HepG2 (cell line): ENCODE data around the gene PMM2. TPM values are rescaled to one million over a fixed set of nuclear protein-coding genes. Genes with fewer than 3 reads are reported as not detected.

Experiments used
- ATAC-seq: fragments of 200-7000 bp; cut with Tn5 transposase; 3 replicates; pipeline ENCODE4 v1.9.1; 2020; ENCODE audit warnings: mild to moderate bottlenecking, moderate library complexity
- BruUV-seq: library from RNA; stranded (reverse); fragments of 400-500 nt; replicated peaks from 2 replicates; lab custom pipeline; 2021; lab: Mats Ljungman, UMichigan
- CTCF ChIA-PET: fragments of 300-600 bp; formaldehyde crosslinking; extraction: SDS; loops from one replicate; lab custom pipeline; 2021; ENCODE audit warnings: low total read pairs, inconsistent platforms, low intra/inter-chr PET ratio; lab: Yijun Ruan, JAX
- POLR2A ChIA-PET: fragments of 350-600 bp; sonication (Branson Sonifier 250); formaldehyde crosslinking; loops from one replicate; lab custom pipeline; 2020; ENCODE audit warnings: antibody characterized with exemption, inconsistent platforms; lab: Yijun Ruan, JAX
- DNase-seq: peaks from one replicate; pipeline ENCODE4 v3.0.0-alpha.2; 2015; ENCODE audit warnings: low spot score
- FAIRE-seq: peaks from 3 replicates; lab custom pipeline; 2011; peaks lifted over from hg19 to GRCh38; lab: Jason Lieb, UNC
- H2AFZ ChIP-seq: one replicate; pipeline ENCODE4 v1.6.1; 2011; ENCODE audit warnings: low read length, inconsistent platforms
- H3K27ac ChIP-seq: fragments of 300-600 bp; 3 replicates; pipeline ENCODE4 v1.8.0; 2011; ENCODE audit warnings: mixed run types, mild to moderate bottlenecking, mixed read lengths, low read length, inconsistent platforms; ENCODE audit not compliant: insufficient read depth; ENCODE audit errors: extremely low read length
- H3K27me3 ChIP-seq, 2 experiments: fragments of 200-600 bp in 1 of 2; 2 replicates in 1 of 2; 3 replicates in 1 of 2; pipeline versions ENCODE4 v1.6.0 to v1.8.0; 2011; ENCODE audit warnings: low read length in 2 of 2, mild to moderate bottlenecking in 2 of 2, moderate library complexity in 2 of 2, inconsistent platforms in 1 of 2; ENCODE audit not compliant: insufficient read depth in 2 of 2, control insufficient read depth in 1 of 2
- H3K36me3 ChIP-seq, 2 experiments: fragments of 200-600 bp in 1 of 2; replicated peaks in 1 of 2; 2 replicates in 1 of 2; 3 replicates in 1 of 2; pipeline versions ENCODE4 v1.5.1 to v1.8.0; 2011; ENCODE audit warnings: low read length in 2 of 2, inconsistent platforms in 1 of 2; ENCODE audit not compliant: insufficient read depth in 2 of 2, control insufficient read depth in 1 of 2
- H3K4me1 ChIP-seq: 2 replicates; pipeline ENCODE4 v1.5.1; 2012; ENCODE audit warnings: low read length, inconsistent platforms; ENCODE audit not compliant: insufficient read depth
- H3K4me2 ChIP-seq: 2 replicates; pipeline ENCODE4 v1.6.0; 2011; ENCODE audit warnings: low read depth, low read length, inconsistent platforms
- H3K4me3 ChIP-seq, 3 experiments: fragments of 200-600 bp in 1 of 3; sonication (generic), shearing (Covaris generic) in 1 of 3; replicated peaks in 1 of 3; 2 replicates each; pipeline ENCODE4 v1.5.1; 2011 to 2016; ENCODE audit warnings: low read length in 3 of 3, inconsistent platforms in 2 of 3, low read depth in 2 of 3, mild to moderate bottlenecking in 2 of 3, control low read depth in 1 of 3, mixed read lengths in 1 of 3; ENCODE audit not compliant: insufficient read depth in 1 of 3
- H3K79me2 ChIP-seq: one replicate; pipeline ENCODE4 v1.6.1; 2011; ENCODE audit warnings: low read length, inconsistent platforms; ENCODE audit not compliant: insufficient read depth
- H3K9ac ChIP-seq: 2 replicates; pipeline ENCODE4 v1.6.0; 2011; ENCODE audit warnings: mild to moderate bottlenecking, low read depth, low read length, inconsistent platforms; ENCODE audit not compliant: insufficient read depth
- H3K9me3 ChIP-seq: 2 replicates; pipeline ENCODE4 v1.5.1; 2012; ENCODE audit warnings: mild to moderate bottlenecking, low read length
- H4K20me1 ChIP-seq: 2 replicates; pipeline ENCODE4 v1.6.0; 2011; ENCODE audit warnings: inconsistent platforms, mild to moderate bottlenecking, low read length, moderate library complexity; ENCODE audit not compliant: insufficient read depth
- AKAP8 ChIP-seq: sonication (generic); formaldehyde crosslinking; IDR thresholded peaks from 2 replicates; pipeline ENCODE4 v1.5.1; 2020; ENCODE audit warnings: mild to moderate bottlenecking, missing genetic modification reagents
- GFI1 ChIP-seq: sonication (generic); formaldehyde crosslinking; IDR thresholded peaks from 2 replicates; pipeline ENCODE4 v1.5.0; 2020; ENCODE audit warnings: missing genetic modification reagents, mild to moderate bottlenecking, borderline replicate concordance
- JUN ChIP-seq: sonication (generic); formaldehyde crosslinking; IDR thresholded peaks from 2 replicates; pipeline ENCODE4 v1.4.0; 2020; ENCODE audit warnings: mild to moderate bottlenecking, missing genetic modification reagents
- JUNB ChIP-seq: sonication (generic); formaldehyde crosslinking; IDR thresholded peaks from 2 replicates; pipeline ENCODE4 v1.8.0; 2022; ENCODE audit warnings: missing genetic modification reagents, mild to moderate bottlenecking, borderline replicate concordance
- KAT7 ChIP-seq: IDR thresholded peaks from 2 replicates; pipeline ENCODE4 v1.6.1; 2018; ENCODE audit warnings: borderline replicate concordance, missing compliant biosample characterization
- KDM2A ChIP-seq: sonication (generic); formaldehyde crosslinking; IDR thresholded peaks from 2 replicates; pipeline ENCODE4 v1.4.0; 2020; ENCODE audit warnings: low read depth, missing genetic modification reagents, borderline replicate concordance
- KMT2A ChIP-seq: sonication (generic); formaldehyde crosslinking; IDR thresholded peaks from 2 replicates; pipeline ENCODE4 v1.4.0; 2020; ENCODE audit warnings: missing genetic modification reagents
- POLR2AphosphoS5 ChIP-seq: IDR thresholded peaks from 2 replicates; pipeline ENCODE4 v1.6.1; 2012; ENCODE audit warnings: low read depth, low read length
- POLR2G ChIP-seq: fragments of 200-400 bp; formaldehyde crosslinking; IDR thresholded peaks from 2 replicates; pipeline ENCODE4 v1.6.1; 2018; ENCODE audit warnings: mild to moderate bottlenecking, low read depth, low read length, moderate library complexity
- SAFB2 ChIP-seq: sonication (generic); formaldehyde crosslinking; IDR thresholded peaks from 2 replicates; pipeline ENCODE4 v1.5.1; 2020; ENCODE audit warnings: missing genetic modification reagents, low read depth, mild to moderate bottlenecking, borderline replicate concordance
- ZNF572 ChIP-seq: sonication (generic); formaldehyde crosslinking; IDR thresholded peaks from 2 replicates; pipeline ENCODE4 v1.5.1; 2020; ENCODE audit warnings: mild to moderate bottlenecking, missing genetic modification reagents
- ZNF615 ChIP-seq: sonication (generic); formaldehyde crosslinking; IDR thresholded peaks from 2 replicates; pipeline ENCODE4 v1.5.0; 2020; ENCODE audit warnings: mild to moderate bottlenecking, missing genetic modification reagents, borderline replicate concordance
- ZNF616 ChIP-seq: sonication (generic); formaldehyde crosslinking; IDR thresholded peaks from 2 replicates; pipeline ENCODE4 v1.5.0; 2020; ENCODE audit warnings: low read depth, mild to moderate bottlenecking, missing genetic modification reagents
- WGBS: methylation state at CpG from one replicate; pipeline ENCODE4 v1.1.6; 2017; ENCODE audit warnings: low lambda C conversion rate; 5-methylcytosine and 5-hydroxymethylcytosine counted together
- in situ Hi-C: cut with HindIII; loops from 2 replicates; pipeline ENCODE4 v1.10.0; 2017; ENCODE audit warnings: low pct_unique_long_range_greater_than_20kb; ENCODE audit not compliant: extremely low pct_ligation_motif_present
- intact Hi-C: fragments of 100-400 bp; cut with micrococcal nuclease; formaldehyde crosslinking; loops from one replicate; pipeline ENCODE4 v1.10.0; 2022; ENCODE audit not compliant: unreplicated experiment
- polyA plus RNA-seq, 8 experiments: library from polyadenylated mRNA; depleted of rRNA in 3 of 8; stranded (reverse) in 7 of 8; unstranded in 1 of 8; fragments of >200 nt; fragmentation: Illumina TruSeq in 4 of 8; extraction: Trizol in 4 of 8; gene quantifications; 2 replicates each; pipeline versions ENCODE4 v1.2.1 to v1.2.3, GENCODE V29; 2011 to 2016; ENCODE audit warnings: low read depth in 4 of 8, missing spikeins in 1 of 8, mixed read lengths in 1 of 8; ENCODE audit not compliant: insufficient read depth in 1 of 8
- total RNA-seq, 5 experiments: library from RNA; depleted of rRNA; stranded (reverse); fragments of >200 nt; fragmentation: Illumina TruSeq; extraction: Trizol; gene quantifications; 2 replicates each; pipeline ENCODE4 v1.2.3, GENCODE V29; 2016; ENCODE audit warnings: low read depth in 1 of 5
- TF ChIP-seq, protein P1 (sequence below): IDR thresholded peaks from 2 replicates; pipeline ENCODE4 v1.6.1; 2016
- TF ChIP-seq, protein P2 (sequence below): sonication (generic); formaldehyde crosslinking; IDR thresholded peaks from 2 replicates; pipeline ENCODE4 v1.5.0; 2020; ENCODE audit warnings: mild to moderate bottlenecking, missing genetic modification reagents
- TF ChIP-seq, protein P3 (sequence below): sonication (generic); formaldehyde crosslinking; IDR thresholded peaks from 2 replicates; pipeline ENCODE4 v1.9.0; 2022; ENCODE audit warnings: missing genetic modification reagents, mild to moderate bottlenecking, borderline replicate concordance

The PMM2 gene
- total and polyA plus RNA-seq, 2 of the 13 experiments (the other 11 are each of a cell fraction or from before 2014, with no cell fraction given) = 52.2 to 93.7 TPM

DNA sequence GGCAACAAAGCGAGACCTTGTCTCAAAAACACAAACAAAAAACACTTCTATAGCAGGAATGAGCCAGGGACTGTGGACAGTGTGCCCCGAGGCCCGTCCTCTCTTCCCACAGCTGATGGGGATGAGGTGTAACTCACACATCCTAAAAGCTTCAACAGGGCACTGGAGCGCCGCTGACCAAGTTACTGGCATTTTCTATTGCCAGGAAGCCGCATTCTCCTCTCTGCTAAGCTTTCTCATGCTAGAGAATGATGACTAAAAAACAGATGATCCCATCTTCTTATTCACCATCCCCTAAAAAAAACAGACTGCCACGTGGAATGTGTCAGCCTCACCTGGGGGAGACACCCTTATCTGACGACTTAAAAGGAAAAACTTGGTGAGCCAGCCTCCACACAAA lies 54.9 kb downstream of the PMM2 start:
- Histone ChIP-seq H3K36me3 (peaks cover 61 to 92% of the 10 kb centered on the region in 2 experiments), H3K9me3 (no peaks in the 10 kb centered on the region), H3K4me1 (peaks cover 31% of the 10 kb centered on the region), H3K27me3 (no peaks in the 10 kb centered on the region), H2AFZ (no peak overlapping the region), H3K4me2 (no peak overlapping the region), H3K27ac (no peak overlapping the region), H3K9ac (no peak overlapping the region), H3K4me3 (no peak overlapping the region), H4K20me1 (peaks cover 58% of the 10 kb centered on the region), H3K79me2 (peaks cover under 1% of the 10 kb centered on the region)
- DNase-seq = no peak
- BruUV-seq = no TSS peak
- ChIA-PET CTCF (no interaction called here), POLR2A (interaction anchor here (1.5 to 7.5 kb wide), 3 partner anchors 8 to 16 kb away, joined by 6 to 105 read pairs (median 11); partner anchors contain the start of gene CARHSP1)
- intact Hi-C loops (loop anchor here (5.0 kb wide), 1 partner anchor 190 kb away; no protein-coding TSS in a partner anchor), in situ Hi-C loops (no loop called here)
- no peak for ATAC-seq
- no peak for FAIRE-seq
- WGBS = 81% methylated on average over 8 of the region's 8 CpGs
- TF ChIP-seq, protein P1, sequence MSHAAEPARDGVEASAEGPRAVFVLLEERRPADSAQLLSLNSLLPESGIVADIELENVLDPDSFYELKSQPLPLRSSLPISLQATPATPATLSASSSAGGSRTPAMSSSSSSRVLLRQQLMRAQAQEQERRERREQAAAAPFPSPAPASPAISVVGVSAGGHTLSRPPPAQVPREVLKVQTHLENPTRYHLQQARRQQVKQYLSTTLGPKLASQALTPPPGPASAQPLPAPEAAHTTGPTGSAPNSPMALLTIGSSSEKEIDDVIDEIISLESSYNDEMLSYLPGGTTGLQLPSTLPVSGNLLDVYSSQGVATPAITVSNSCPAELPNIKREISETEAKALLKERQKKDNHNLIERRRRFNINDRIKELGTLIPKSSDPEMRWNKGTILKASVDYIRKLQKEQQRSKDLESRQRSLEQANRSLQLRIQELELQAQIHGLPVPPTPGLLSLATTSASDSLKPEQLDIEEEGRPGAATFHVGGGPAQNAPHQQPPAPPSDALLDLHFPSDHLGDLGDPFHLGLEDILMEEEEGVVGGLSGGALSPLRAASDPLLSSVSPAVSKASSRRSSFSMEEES (CRISPR knock-in tag) = no peak
- TF ChIP-seq, protein P2, sequence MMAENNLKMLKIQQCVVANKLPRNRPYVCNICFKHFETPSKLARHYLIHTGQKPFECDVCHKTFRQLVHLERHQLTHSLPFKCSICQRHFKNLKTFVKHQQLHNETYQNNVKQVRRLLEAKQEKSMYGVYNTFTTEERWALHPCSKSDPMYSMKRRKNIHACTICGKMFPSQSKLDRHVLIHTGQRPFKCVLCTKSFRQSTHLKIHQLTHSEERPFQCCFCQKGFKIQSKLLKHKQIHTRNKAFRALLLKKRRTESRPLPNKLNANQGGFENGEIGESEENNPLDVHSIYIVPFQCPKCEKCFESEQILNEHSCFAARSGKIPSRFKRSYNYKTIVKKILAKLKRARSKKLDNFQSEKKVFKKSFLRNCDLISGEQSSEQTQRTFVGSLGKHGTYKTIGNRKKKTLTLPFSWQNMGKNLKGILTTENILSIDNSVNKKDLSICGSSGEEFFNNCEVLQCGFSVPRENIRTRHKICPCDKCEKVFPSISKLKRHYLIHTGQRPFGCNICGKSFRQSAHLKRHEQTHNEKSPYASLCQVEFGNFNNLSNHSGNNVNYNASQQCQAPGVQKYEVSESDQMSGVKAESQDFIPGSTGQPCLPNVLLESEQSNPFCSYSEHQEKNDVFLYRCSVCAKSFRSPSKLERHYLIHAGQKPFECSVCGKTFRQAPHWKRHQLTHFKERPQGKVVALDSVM (CRISPR knock-in tag) = 0 out of 2 replicates have a peak, but pooled peaks have one; percentile 7
- no peak for TF ChIP-seq KMT2A (CRISPR knock-in tag)
- 0 out of 2 replicates have a peak, but pooled peaks have one; percentile 21 for TF ChIP-seq SAFB2 (CRISPR knock-in tag)
- TF ChIP-seq JUNB (CRISPR knock-in tag) = no peak
- TF ChIP-seq GFI1 (CRISPR knock-in tag) = 0 out of 2 replicates have a peak, but pooled peaks have one; percentile 22
- no peak for TF ChIP-seq KAT7 (CRISPR knock-in tag)
- 0 out of 2 replicates have a peak, but pooled peaks have one; percentile 12 for TF ChIP-seq AKAP8 (CRISPR knock-in tag)
- TF ChIP-seq ZNF616 (CRISPR knock-in tag) = no peak
- TF ChIP-seq JUN = no peak
- no peak for TF ChIP-seq ZNF572 (CRISPR knock-in tag)
- TF ChIP-seq POLR2AphosphoS5 = peak; percentile 10; the same call in 1 of the 2 replicates
- TF ChIP-seq KDM2A = 0 out of 2 replicates have a peak, but pooled peaks have one; percentile 7
- TF ChIP-seq, protein P3, sequence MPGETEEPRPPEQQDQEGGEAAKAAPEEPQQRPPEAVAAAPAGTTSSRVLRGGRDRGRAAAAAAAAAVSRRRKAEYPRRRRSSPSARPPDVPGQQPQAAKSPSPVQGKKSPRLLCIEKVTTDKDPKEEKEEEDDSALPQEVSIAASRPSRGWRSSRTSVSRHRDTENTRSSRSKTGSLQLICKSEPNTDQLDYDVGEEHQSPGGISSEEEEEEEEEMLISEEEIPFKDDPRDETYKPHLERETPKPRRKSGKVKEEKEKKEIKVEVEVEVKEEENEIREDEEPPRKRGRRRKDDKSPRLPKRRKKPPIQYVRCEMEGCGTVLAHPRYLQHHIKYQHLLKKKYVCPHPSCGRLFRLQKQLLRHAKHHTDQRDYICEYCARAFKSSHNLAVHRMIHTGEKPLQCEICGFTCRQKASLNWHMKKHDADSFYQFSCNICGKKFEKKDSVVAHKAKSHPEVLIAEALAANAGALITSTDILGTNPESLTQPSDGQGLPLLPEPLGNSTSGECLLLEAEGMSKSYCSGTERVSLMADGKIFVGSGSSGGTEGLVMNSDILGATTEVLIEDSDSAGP (CRISPR knock-in tag) = 0 out of 2 replicates have a peak, but pooled peaks have one; percentile 12
- TF ChIP-seq ZNF615 (CRISPR knock-in tag) = 0 out of 2 replicates have a peak, but pooled peaks have one; percentile 19
- TF ChIP-seq POLR2G = 0 out of 2 replicates have a peak, but pooled peaks have one; percentile 15
